Measurements from ENCODE around the gene VTI1A.

Gene VTI1A

DNA sequence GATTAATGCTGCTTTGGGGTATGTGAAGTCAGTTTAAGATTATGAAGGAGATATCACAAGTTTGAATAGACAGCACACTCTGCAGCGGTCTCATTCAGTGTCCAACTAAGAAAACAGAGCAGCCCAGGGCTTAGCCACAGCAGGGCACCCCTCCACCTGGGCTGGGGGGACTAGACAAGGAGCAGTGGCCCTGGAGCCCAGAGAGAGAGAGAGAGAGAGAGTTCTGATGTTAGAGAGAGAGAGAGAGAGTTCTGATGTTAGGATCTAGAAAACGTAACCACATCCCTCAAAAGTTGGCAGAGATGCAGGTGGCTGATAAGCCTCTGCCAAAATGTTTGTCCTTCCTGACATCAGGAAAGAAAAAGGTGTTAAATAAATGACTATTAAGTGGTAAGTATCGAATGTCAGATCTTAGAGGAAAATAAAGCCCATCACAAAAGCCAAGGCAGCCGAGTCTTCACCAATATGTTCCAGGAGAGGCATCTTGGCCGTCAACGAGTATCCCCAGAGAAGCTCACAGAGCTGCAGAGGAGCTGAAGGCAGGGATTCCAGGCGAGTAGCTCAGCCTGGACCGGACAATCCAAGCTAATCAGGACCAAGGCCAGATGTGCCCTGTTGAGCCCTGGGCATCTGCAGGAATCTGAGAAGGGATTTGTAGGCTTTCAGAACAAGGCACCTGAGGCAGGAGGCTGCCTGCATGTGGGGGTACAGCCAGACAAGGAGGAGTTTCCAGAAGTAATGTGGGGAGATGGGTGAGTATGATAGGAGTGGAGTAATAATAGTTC lies 352.9 kb downstream of the VTI1A start:
- peak overlapping the region; percentile 46 for H3K4me2 ChIP-seq (ENCODE audit: low read length)
- H3K4me3 ChIP-seq (ENCODE audit: low read depth, low read length): no peak overlapping the region
- H3K79me2 ChIP-seq: no peaks in the 10 kb centered on the region
- no peaks in the 10 kb centered on the region for H3K27me3 ChIP-seq (ENCODE audit: control insufficient read depth, insufficient read depth, low read length)
- H3K9ac ChIP-seq: no peak overlapping the region
- H3K36me3 ChIP-seq (ENCODE audit: control insufficient read depth, insufficient read depth, low read length): no peaks in the 10 kb centered on the region
- no peak overlapping the region for H3K27ac ChIP-seq
- TF ChIP-seq, protein P1, sequence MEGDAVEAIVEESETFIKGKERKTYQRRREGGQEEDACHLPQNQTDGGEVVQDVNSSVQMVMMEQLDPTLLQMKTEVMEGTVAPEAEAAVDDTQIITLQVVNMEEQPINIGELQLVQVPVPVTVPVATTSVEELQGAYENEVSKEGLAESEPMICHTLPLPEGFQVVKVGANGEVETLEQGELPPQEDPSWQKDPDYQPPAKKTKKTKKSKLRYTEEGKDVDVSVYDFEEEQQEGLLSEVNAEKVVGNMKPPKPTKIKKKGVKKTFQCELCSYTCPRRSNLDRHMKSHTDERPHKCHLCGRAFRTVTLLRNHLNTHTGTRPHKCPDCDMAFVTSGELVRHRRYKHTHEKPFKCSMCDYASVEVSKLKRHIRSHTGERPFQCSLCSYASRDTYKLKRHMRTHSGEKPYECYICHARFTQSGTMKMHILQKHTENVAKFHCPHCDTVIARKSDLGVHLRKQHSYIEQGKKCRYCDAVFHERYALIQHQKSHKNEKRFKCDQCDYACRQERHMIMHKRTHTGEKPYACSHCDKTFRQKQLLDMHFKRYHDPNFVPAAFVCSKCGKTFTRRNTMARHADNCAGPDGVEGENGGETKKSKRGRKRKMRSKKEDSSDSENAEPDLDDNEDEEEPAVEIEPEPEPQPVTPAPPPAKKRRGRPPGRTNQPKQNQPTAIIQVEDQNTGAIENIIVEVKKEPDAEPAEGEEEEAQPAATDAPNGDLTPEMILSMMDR (IDR thresholded peaks at IDR 0.05): no peak
- no peaks in the 10 kb centered on the region for H3K4me1 ChIP-seq
- no peak overlapping the region for H2AFZ ChIP-seq
- no peaks in the 10 kb centered on the region for H3K9me3 ChIP-seq (ENCODE audit: control insufficient read depth, low read length)

DNA sequence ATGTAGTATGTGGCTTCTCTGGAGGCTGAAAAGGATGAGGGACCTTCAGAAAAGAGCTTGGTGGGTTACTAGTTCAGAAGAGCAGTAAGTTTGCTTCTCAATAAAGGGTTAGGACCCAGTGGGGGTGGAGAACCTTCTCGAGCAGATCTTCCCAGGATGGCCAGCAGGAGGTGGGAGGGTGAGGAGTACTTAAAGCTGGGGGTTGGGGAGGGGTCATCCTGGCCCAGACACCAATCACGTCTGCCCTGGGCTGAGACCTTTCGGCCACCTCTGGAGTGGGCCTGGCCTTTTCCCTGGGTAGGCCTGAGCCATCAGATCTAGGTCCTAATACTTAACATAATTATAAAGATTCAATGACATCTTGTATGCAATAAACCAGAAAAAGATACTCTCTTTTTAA lies 354.0 kb downstream of the VTI1A start:
- H3K9me3 ChIP-seq (ENCODE audit: control insufficient read depth, low read length): no peaks in the 10 kb centered on the region
- TF ChIP-seq, protein P1 (IDR thresholded peaks at IDR 0.05): no peak
- H3K27me3 ChIP-seq (ENCODE audit: control insufficient read depth, insufficient read depth, low read length): no peaks in the 10 kb centered on the region
- no peak overlapping the region for H3K27ac ChIP-seq
- H3K79me2 ChIP-seq: no peaks in the 10 kb centered on the region
- H3K4me2 ChIP-seq (ENCODE audit: low read length): no peak overlapping the region
- no peak overlapping the region for H3K9ac ChIP-seq
- H3K4me1 ChIP-seq: no peaks in the 10 kb centered on the region
- no peaks in the 10 kb centered on the region for H3K36me3 ChIP-seq (ENCODE audit: control insufficient read depth, insufficient read depth, low read length)
- H2AFZ ChIP-seq: no peak overlapping the region
- no peak overlapping the region for H3K4me3 ChIP-seq (ENCODE audit: low read depth, low read length)

DNA sequence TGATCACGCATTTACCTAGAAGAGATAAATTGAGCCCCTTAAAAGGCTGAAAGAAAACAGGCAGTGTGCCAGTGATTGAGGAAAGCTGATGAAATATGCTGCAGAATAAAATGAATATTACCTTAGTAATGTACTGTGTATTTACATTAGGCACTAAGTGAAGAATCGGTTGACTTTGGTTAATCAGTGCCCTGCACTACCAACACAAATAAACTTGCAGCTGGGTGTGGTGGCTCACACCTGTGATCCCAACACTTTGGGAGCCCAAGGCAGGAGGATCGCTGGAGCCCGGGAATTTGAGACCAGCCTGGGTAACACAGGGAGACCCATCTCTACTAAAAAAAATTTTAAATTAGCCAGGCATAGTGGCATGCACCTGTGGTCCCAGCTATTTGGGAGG lies 354.7 kb downstream of the VTI1A start:
- no peaks in the 10 kb centered on the region for H3K79me2 ChIP-seq
- no peaks in the 10 kb centered on the region for H3K4me1 ChIP-seq
- no peaks in the 10 kb centered on the region for H3K27me3 ChIP-seq (ENCODE audit: control insufficient read depth, insufficient read depth, low read length)
- no peak overlapping the region for H3K27ac ChIP-seq
- H3K4me2 ChIP-seq (ENCODE audit: low read length): no peak overlapping the region
- H2AFZ ChIP-seq: no peak overlapping the region
- no peak overlapping the region for H3K9ac ChIP-seq
- H3K36me3 ChIP-seq (ENCODE audit: control insufficient read depth, insufficient read depth, low read length): no peaks in the 10 kb centered on the region
- H3K9me3 ChIP-seq (ENCODE audit: control insufficient read depth, low read length): no peaks in the 10 kb centered on the region
- H3K4me3 ChIP-seq (ENCODE audit: low read depth, low read length): no peak overlapping the region
- TF ChIP-seq, protein P1 (IDR thresholded peaks at IDR 0.05): no peak

DNA sequence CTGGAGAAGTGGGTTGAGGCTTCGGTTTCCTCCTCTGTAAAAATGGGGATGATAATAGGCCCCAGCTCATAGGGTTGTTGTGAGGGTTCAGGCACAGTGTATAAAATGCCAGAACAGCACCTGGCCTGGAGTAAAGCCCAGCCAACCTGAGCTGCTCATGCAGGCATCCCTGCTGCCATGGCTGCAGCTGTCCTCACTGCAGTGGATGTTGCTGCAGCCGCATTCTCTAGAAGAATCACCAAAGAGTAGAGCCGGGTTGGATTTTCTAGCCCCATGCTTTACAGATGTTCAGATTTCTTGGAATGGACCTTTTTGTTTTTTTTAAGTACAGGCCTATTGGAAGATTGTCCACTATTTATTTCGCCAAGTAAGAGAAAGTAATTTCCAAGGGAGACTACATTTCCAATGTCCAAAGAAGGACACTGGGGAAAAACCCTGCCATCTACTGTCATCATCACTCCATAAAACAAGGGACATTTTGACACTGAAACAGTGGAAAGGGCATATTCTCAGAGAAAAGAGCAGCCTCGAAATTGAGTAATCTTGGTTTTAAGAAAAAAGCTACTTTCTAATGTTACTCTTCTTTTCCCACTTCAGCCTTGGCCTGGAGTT lies 355.5 kb downstream of the VTI1A start:
- Histone ChIP-seq H3K27ac (no peak overlapping the region), H3K4me2 (ENCODE audit: low read length) (no peak overlapping the region), H3K36me3 (ENCODE audit: control insufficient read depth, insufficient read depth, low read length) (no peaks in the 10 kb centered on the region), H3K4me1 (no peaks in the 10 kb centered on the region), H3K9me3 (ENCODE audit: control insufficient read depth, low read length) (no peaks in the 10 kb centered on the region), H3K4me3 (ENCODE audit: low read depth, low read length) (no peak overlapping the region), H2AFZ (no peak overlapping the region), H3K27me3 (ENCODE audit: control insufficient read depth, insufficient read depth, low read length) (no peaks in the 10 kb centered on the region), H3K79me2 (no peaks in the 10 kb centered on the region), H3K9ac (no peak overlapping the region)
- TF ChIP-seq, protein P1 (IDR thresholded peaks at IDR 0.05): no peak
